Keratinocyte (primary cell): ENCODE data around the gene IMPACT. TPM values are rescaled to one million over a fixed set of nuclear protein-coding genes. Genes with fewer than 3 reads are reported as not detected.
A peak's percentile ranks its signal among the peaks of the same experiment; 100 is the strongest.

Source experiments
- DNase-seq: peaks from one replicate; pipeline ENCODE4 v3.0.0-alpha.2; 2011; ENCODE audit warnings: low read depth, missing footprints, low spot score
- FAIRE-seq: peaks from 2 replicates; lab custom pipeline; 2011; peaks lifted over from hg19 to GRCh38; lab: Jason Lieb, UNC
- H2AFZ ChIP-seq: 2 replicates; pipeline ENCODE4 v1.6.0; 2012; ENCODE audit warnings: low read length, control low read depth, inconsistent platforms; ENCODE audit not compliant: control insufficient read depth
- H3K27ac ChIP-seq: 2 replicates; pipeline ENCODE4 v1.5.1; 2011; ENCODE audit warnings: low read length; ENCODE audit not compliant: control insufficient read depth, insufficient read depth
- H3K27me3 ChIP-seq: 3 replicates; pipeline ENCODE4 v1.6.0; 2011; ENCODE audit warnings: low read length; ENCODE audit not compliant: control insufficient read depth, insufficient read depth; ENCODE audit errors: extremely low read depth
- H3K36me3 ChIP-seq, 2 experiments: 2 replicates in 1 of 2; 3 replicates in 1 of 2; pipeline ENCODE4 v1.5.1; 2011; ENCODE audit warnings: low read length in 2 of 2, mild to moderate bottlenecking in 1 of 2; ENCODE audit not compliant: control insufficient read depth in 2 of 2, insufficient read depth in 2 of 2; ENCODE audit errors: extremely low read depth in 1 of 2
- H3K4me1 ChIP-seq: 3 replicates; pipeline ENCODE4 v1.5.1; 2011; ENCODE audit warnings: low read length; ENCODE audit not compliant: control insufficient read depth, insufficient read depth; ENCODE audit errors: extremely low read depth
- H3K4me2 ChIP-seq: 3 replicates; pipeline ENCODE4 v1.6.0; 2011; ENCODE audit warnings: low read depth, low read length; ENCODE audit not compliant: control insufficient read depth, insufficient read depth; ENCODE audit errors: extremely low read depth
- H3K4me3 ChIP-seq, 3 experiments: fragments of 200-600 bp in 1 of 3; sonication (generic) in 1 of 3; 2 replicates in 2 of 3; 3 replicates in 1 of 3; pipeline ENCODE4 v1.5.1; 2011 to 2016; ENCODE audit warnings: low read length in 3 of 3, mild to moderate bottlenecking in 3 of 3, control low read depth in 2 of 3, inconsistent platforms in 1 of 3, low read depth in 1 of 3, mixed read lengths in 1 of 3, mixed run types in 1 of 3, moderate library complexity in 1 of 3; ENCODE audit not compliant: control insufficient read depth in 2 of 3, insufficient read depth in 2 of 3; ENCODE audit errors: extremely low read depth in 1 of 3
- H3K79me2 ChIP-seq: 2 replicates; pipeline ENCODE4 v1.6.0; 2012; ENCODE audit warnings: low read length; ENCODE audit not compliant: control insufficient read depth, insufficient read depth
- H3K9ac ChIP-seq: 3 replicates; pipeline ENCODE4 v1.6.0; 2011; ENCODE audit warnings: low read length; ENCODE audit not compliant: control insufficient read depth, insufficient read depth; ENCODE audit errors: extremely low read depth
- H3K9me1 ChIP-seq: 3 replicates; pipeline ENCODE4 v1.6.0; 2011; ENCODE audit warnings: low read length; ENCODE audit not compliant: control insufficient read depth, insufficient read depth; ENCODE audit errors: extremely low read depth
- H3K9me3 ChIP-seq: 2 replicates; pipeline ENCODE4 v1.5.1; 2012; ENCODE audit warnings: low read depth, low read length; ENCODE audit not compliant: control insufficient read depth
- H4K20me1 ChIP-seq: 3 replicates; pipeline ENCODE4 v1.6.0; 2011; ENCODE audit warnings: low read length; ENCODE audit not compliant: control insufficient read depth, insufficient read depth; ENCODE audit errors: extremely low read depth
- EZH2 ChIP-seq: IDR thresholded peaks from one replicate; pipeline ENCODE4 v1.6.1; 2012; ENCODE audit warnings: inconsistent platforms, mild to moderate bottlenecking, low read length, moderate library complexity
- dilution Hi-C: fragments of 300-500 bp; cut with MboI; formaldehyde crosslinking; loops from one replicate; pipeline ENCODE4 v1.7.0; 2020; ENCODE audit warnings: low sequenced_read_pairs; ENCODE audit not compliant: extremely low pct_ligation_motif_present
- polyA plus RNA-seq, 5 experiments: library from polyadenylated mRNA; depleted of rRNA in 3 of 5; stranded (reverse) in 3 of 5; stranded (forward) in 1 of 5; unstranded in 1 of 5; fragments of >200 nt; gene quantifications; 1 replicate in 1 of 5; 2 replicates in 3 of 5; 3 replicates in 1 of 5; pipeline versions ENCODE4 v1.2.1 to v1.2.3, GENCODE V29; 2011 to 2012; ENCODE audit warnings: missing spikeins in 2 of 5, low read depth in 1 of 5, low replicate concordance in 1 of 5
- TF ChIP-seq, protein P1 (sequence below), 3 experiments: IDR thresholded peaks in 1 of 3; conservative IDR thresholded peaks in 1 of 3; optimal IDR thresholded peaks in 1 of 3; 2 replicates in 2 of 3; 3 replicates in 1 of 3; pipeline versions ENCODE3 to v1.5.1; 2011; ENCODE audit warnings: low read length in 3 of 3, mild to moderate bottlenecking in 3 of 3, moderate library complexity in 2 of 3, control low read depth in 1 of 3, inconsistent platforms in 1 of 3; ENCODE audit not compliant: insufficient read depth in 2 of 3; ENCODE audit errors: extremely low read depth in 1 of 3

Gene IMPACT
- polyA plus RNA-seq, 1 donor (not counting 4 experiments of a cell fraction or from before 2014, with no cell fraction given) = 35.3 TPM

DNA sequence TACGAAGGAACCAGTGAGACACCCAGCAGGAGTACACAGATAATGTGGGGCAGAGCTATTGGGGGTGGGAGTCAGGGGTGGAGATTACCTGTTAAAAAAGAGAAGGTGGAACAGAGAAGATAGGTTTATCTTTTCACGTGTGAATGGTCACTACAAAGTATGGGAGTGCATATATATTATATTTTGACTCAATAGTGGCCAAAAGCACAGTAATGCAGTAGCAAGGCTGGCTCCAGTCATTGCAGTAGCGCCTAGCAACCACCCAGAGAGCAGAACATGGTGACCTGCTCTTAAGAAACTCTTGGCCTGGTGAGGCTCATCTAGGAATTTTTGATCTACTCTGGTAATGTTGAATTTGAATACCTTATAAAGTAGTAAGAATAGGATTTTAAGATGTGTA lies 1.0 kb downstream of the IMPACT start:
- no peaks in the 10 kb centered on the region for H4K20me1 ChIP-seq
- H3K27me3 ChIP-seq = no peaks in the 10 kb centered on the region
- TF ChIP-seq, protein P1, sequence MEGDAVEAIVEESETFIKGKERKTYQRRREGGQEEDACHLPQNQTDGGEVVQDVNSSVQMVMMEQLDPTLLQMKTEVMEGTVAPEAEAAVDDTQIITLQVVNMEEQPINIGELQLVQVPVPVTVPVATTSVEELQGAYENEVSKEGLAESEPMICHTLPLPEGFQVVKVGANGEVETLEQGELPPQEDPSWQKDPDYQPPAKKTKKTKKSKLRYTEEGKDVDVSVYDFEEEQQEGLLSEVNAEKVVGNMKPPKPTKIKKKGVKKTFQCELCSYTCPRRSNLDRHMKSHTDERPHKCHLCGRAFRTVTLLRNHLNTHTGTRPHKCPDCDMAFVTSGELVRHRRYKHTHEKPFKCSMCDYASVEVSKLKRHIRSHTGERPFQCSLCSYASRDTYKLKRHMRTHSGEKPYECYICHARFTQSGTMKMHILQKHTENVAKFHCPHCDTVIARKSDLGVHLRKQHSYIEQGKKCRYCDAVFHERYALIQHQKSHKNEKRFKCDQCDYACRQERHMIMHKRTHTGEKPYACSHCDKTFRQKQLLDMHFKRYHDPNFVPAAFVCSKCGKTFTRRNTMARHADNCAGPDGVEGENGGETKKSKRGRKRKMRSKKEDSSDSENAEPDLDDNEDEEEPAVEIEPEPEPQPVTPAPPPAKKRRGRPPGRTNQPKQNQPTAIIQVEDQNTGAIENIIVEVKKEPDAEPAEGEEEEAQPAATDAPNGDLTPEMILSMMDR (optimal IDR thresholded peaks at IDR 0.05 in 1 of 3, IDR thresholded peaks at IDR 0.05 in 1 of 3, conservative IDR thresholded peaks at IDR 0.05 in 1 of 3; ENCODE audit: extremely low read depth in 1 of 3, insufficient read depth in 2 of 3, low read length in 3 of 3) = no peak
- TF ChIP-seq EZH2 = no peak
- peak overlapping the region; percentile 91 for H3K27ac ChIP-seq
- H2AFZ ChIP-seq = peak overlapping the region; percentile 88
- H3K4me1 ChIP-seq = peaks cover 12% of the 10 kb centered on the region
- dilution Hi-C loops = no loop called here
- peaks cover 13% of the 10 kb centered on the region for H3K79me2 ChIP-seq
- peak overlapping the region; percentile 93 for H3K4me2 ChIP-seq
- H3K36me3 ChIP-seq = peaks cover 2 to 5% of the 10 kb centered on the region in 2 experiments
- no peaks in the 10 kb centered on the region for H3K9me3 ChIP-seq
- DNase-seq (no peak), FAIRE-seq (no peak)
- peak overlapping the region; percentile 84 to 97 (median 90) for H3K4me3 ChIP-seq
- H3K9me1 ChIP-seq = no peaks in the 10 kb centered on the region
- H3K9ac ChIP-seq = peak overlapping the region; percentile 94

DNA sequence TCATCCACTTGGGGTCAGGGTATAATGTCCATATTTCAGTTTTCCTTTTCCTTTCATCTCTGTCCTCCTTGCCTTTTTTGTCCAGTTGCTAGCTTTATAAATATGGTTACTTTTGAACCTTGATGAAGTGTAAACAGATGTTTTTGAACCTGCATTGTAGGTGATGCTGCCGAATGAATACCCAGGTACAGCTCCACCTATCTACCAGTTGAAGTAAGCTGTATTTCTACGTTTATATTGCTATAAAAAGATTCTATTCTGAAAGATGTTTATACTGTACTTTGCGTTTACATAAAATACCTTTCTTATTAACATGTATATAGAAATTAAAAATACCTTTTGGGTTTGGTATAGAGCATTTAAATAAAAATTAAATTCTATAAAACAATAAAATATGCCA lies 2.2 kb downstream of the IMPACT start:
- no peak overlapping the region for H3K27ac ChIP-seq
- peaks cover 13% of the 10 kb centered on the region for H3K79me2 ChIP-seq
- peaks cover 4 to 10% of the 10 kb centered on the region in 2 experiments for H3K36me3 ChIP-seq
- no peaks in the 10 kb centered on the region for H3K9me1 ChIP-seq
- H2AFZ ChIP-seq = no peak overlapping the region
- DNase-seq = no peak
- H3K27me3 ChIP-seq = no peaks in the 10 kb centered on the region
- H4K20me1 ChIP-seq = no peaks in the 10 kb centered on the region
- no peaks in the 10 kb centered on the region for H3K9me3 ChIP-seq
- H3K9ac ChIP-seq = no peak overlapping the region
- no peak overlapping the region for H3K4me3 ChIP-seq
- H3K4me1 ChIP-seq = peaks cover 12% of the 10 kb centered on the region
- no peak overlapping the region for H3K4me2 ChIP-seq
- TF ChIP-seq, protein P1 (optimal IDR thresholded peaks at IDR 0.05 in 1 of 3, IDR thresholded peaks at IDR 0.05 in 1 of 3, conservative IDR thresholded peaks at IDR 0.05 in 1 of 3; ENCODE audit: extremely low read depth in 1 of 3, insufficient read depth in 2 of 3, low read length in 3 of 3) = peak in 2 of 3 experiments; percentile 28 to 35
- TF ChIP-seq EZH2 = no peak
- peak; percentile 9 for FAIRE-seq
- dilution Hi-C loops = no loop called here
